ENCODE results near the gene TSC2. TPM values are rescaled to one million over a fixed set of nuclear protein-coding genes. Genes with fewer than 3 reads are reported as not detected.

Gene TSC2
- polyA plus RNA-seq, 1 donor from 2014 or later: 69.2 TPM

- H3K9ac ChIP-seq (ENCODE audit: low read length): no peak overlapping the region
- no peaks in the 10 kb centered on the region for H3K36me3 ChIP-seq (ENCODE audit: insufficient read depth, low read length)
- H3K27me3 ChIP-seq (ENCODE audit: insufficient read depth, low read depth, low read length): no peaks in the 10 kb centered on the region
- no peaks in the 10 kb centered on the region for H4K20me1 ChIP-seq (ENCODE audit: insufficient read depth)
- no peak for TF ChIP-seq EZH2 (IDR thresholded peaks at IDR 0.05; ENCODE audit: borderline replicate concordance, insufficient read depth, low read length, poor library complexity, severe bottlenecking)
- TF ChIP-seq CTCF (IDR thresholded peaks at IDR 0.05; ENCODE audit: poor library complexity, severe bottlenecking): no peak
- no peak for TF ChIP-seq MXI1 (conservative IDR thresholded peaks at IDR 0.05; ENCODE audit: poor library complexity, severe bottlenecking)
- no peak for TF ChIP-seq RAD21 (conservative IDR thresholded peaks at IDR 0.05)
- no peak for TF ChIP-seq TAF1 (IDR thresholded peaks at IDR 0.05; ENCODE audit: low read depth)
- no peak for TF ChIP-seq EP300 (conservative IDR thresholded peaks at IDR 0.05; ENCODE audit: poor library complexity, severe bottlenecking)
- no peak for TF ChIP-seq REST (IDR thresholded peaks at IDR 0.05; ENCODE audit: borderline replicate concordance)
- no peak for TF ChIP-seq SMC3 (conservative IDR thresholded peaks at IDR 0.05; ENCODE audit: poor library complexity)
- TF ChIP-seq POLR2AphosphoS5 (IDR thresholded peaks at IDR 0.05): no peak
- H3K9me2 ChIP-seq (ENCODE audit: insufficient read depth, low read length): no peaks in the 10 kb centered on the region
- H3K27ac ChIP-seq (ENCODE audit: low read length): no peak overlapping the region
- H3K9me3 ChIP-seq (ENCODE audit: low read length): no peaks in the 10 kb centered on the region
- H3K4me2 ChIP-seq (ENCODE audit: low read length): no peak overlapping the region
- H3F3A ChIP-seq (ENCODE audit: insufficient read depth, low read length, poor library complexity, severe bottlenecking): no peaks in the 10 kb centered on the region
- H2AFZ ChIP-seq (ENCODE audit: low read depth, low read length): no peak overlapping the region
- no peaks in the 10 kb centered on the region for H3K79me2 ChIP-seq (replicated peaks; ENCODE audit: insufficient read depth, low read length)
- H3K4me3 ChIP-seq (ENCODE audit: low read length): no peak overlapping the region
Observed at GRCh38 chr16:2072926-2073325, 25.1 kb downstream of the TSC2 start.

- TF ChIP-seq RAD21 (conservative IDR thresholded peaks at IDR 0.05) (no peak), CTCF (IDR thresholded peaks at IDR 0.05; ENCODE audit: poor library complexity, severe bottlenecking) (no peak), SMC3 (conservative IDR thresholded peaks at IDR 0.05; ENCODE audit: poor library complexity) (no peak), EZH2 (IDR thresholded peaks at IDR 0.05; ENCODE audit: borderline replicate concordance, insufficient read depth, low read length, poor library complexity, severe bottlenecking) (no peak), POLR2AphosphoS5 (IDR thresholded peaks at IDR 0.05) (no peak), MXI1 (conservative IDR thresholded peaks at IDR 0.05; ENCODE audit: poor library complexity, severe bottlenecking) (no peak), EP300 (conservative IDR thresholded peaks at IDR 0.05; ENCODE audit: poor library complexity, severe bottlenecking) (no peak), TAF1 (IDR thresholded peaks at IDR 0.05; ENCODE audit: low read depth) (no peak), REST (IDR thresholded peaks at IDR 0.05; ENCODE audit: borderline replicate concordance) (no peak)
- Histone ChIP-seq H3K27me3 (ENCODE audit: insufficient read depth, low read depth, low read length) (no peaks in the 10 kb centered on the region), H3K4me3 (ENCODE audit: low read length) (no peak overlapping the region), H2AFZ (ENCODE audit: low read depth, low read length) (no peak overlapping the region), H3K79me2 (replicated peaks; ENCODE audit: insufficient read depth, low read length) (no peaks in the 10 kb centered on the region), H4K20me1 (ENCODE audit: insufficient read depth) (no peaks in the 10 kb centered on the region), H3K36me3 (ENCODE audit: insufficient read depth, low read length) (no peaks in the 10 kb centered on the region), H3K4me2 (ENCODE audit: low read length) (no peak overlapping the region), H3K27ac (ENCODE audit: low read length) (no peak overlapping the region), H3K9ac (ENCODE audit: low read length) (no peak overlapping the region), H3K9me2 (ENCODE audit: insufficient read depth, low read length) (no peaks in the 10 kb centered on the region), H3K9me3 (ENCODE audit: low read length) (no peaks in the 10 kb centered on the region), H3F3A (ENCODE audit: insufficient read depth, low read length, poor library complexity, severe bottlenecking) (no peaks in the 10 kb centered on the region)
Observed at GRCh38 chr16:2074071-2074470, 26.3 kb downstream of the TSC2 start.
